Activated CD8-positive, alpha-beta memory T cell treated with anti-CD3 and anti-CD28 coated beads, Interleukin-2, amount 50 U/mL, for 4 hours (primary cell): ENCODE data around the gene CYP46A1.
"Not testable (repeated sequence)": the region's sequence is repeated elsewhere in the genome, so short reads cannot be mapped to it uniquely, and the experiment has no call there.

Source experiments
- DNase-seq: peaks from one replicate; pipeline ENCODE4 v3.0.0-alpha.2; 2020

The CYP46A1 gene

DNA sequence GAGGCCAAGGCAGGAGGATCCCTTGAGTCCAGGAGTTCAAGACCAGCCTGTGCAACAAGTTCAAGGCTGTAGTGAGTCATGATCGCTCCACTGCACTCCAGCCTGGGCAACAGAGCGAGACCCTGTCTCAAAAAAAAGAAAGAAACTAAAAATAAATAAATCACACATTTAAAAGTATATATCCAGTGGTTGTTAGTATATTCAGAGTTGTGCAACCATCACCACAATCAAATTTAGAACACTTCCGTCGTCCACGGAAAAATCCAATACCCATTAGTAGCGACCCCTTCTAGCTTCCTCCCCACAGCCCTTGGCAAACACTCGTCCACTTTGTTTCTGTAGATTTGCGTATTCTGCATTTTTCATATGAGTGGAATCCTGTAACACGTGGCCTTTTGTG is 64.4 kb downstream of the CYP46A1 start:
- no peak for DNase-seq

DNA sequence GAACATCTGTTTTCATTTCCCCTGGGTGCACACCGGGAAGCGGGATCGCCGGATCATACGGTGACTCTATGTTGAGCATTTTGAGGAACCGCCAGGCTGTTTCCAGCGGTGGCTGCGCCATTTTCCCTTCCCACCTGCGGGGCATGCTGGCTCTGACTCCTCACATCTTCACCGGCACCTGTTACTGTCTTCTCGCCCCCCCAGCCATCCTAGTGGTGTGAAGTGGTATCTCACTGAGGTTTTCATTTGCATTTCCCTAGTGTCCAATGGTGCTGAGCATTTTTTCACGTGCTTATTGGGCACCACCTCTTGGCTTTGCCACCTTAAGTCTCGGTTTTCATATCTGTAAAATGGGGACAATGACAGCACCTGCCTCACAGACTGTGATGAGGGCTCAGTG is 65.0 kb downstream of the CYP46A1 start:
- DNase-seq, result no peak

DNA sequence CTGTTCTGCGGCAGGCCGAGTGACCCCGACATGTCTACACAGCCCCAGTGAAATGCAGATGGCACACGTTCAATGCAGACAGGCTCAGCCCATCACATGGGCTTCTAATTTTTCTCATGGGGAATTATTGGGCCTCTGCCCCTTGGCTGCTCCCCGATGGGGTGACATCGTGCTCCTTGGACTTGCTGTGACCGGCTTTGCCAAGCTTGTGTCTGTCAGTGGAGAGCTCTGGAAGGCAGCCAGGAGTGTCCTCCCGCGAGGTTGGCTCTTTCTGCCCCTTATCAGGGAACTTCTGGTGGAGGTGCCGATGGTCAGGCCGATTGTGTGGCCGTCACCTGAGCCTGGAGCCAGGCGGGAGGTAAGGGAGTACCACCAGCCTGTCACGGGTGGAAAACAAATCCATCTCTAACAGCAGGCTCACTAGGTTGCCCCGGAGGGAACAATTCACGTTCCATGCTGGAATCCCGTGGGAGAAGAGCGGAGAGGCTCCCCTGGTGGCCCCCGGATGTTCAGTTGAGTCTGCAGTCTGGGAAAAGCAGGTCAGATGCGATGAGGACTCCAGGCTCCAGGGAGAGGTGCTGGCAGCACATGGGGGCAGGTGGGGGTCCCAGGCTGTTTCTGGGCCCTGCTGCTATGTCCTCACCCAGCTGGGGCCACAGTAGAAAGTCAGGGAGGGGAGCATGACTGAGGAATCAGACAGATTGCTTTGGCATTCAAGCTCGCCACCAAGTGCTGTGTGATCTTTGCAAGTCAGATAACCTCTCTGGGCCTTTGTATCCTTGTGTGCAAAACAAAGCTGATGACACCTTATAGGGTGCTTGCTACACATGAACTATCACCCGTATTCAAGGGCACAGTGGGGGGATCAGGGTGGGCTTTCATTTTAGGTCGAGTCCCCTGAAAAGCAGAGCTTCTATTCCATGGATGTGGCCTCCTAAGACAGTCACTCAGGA is 65.9 kb downstream of the CYP46A1 start:
- no peak for DNase-seq

DNA sequence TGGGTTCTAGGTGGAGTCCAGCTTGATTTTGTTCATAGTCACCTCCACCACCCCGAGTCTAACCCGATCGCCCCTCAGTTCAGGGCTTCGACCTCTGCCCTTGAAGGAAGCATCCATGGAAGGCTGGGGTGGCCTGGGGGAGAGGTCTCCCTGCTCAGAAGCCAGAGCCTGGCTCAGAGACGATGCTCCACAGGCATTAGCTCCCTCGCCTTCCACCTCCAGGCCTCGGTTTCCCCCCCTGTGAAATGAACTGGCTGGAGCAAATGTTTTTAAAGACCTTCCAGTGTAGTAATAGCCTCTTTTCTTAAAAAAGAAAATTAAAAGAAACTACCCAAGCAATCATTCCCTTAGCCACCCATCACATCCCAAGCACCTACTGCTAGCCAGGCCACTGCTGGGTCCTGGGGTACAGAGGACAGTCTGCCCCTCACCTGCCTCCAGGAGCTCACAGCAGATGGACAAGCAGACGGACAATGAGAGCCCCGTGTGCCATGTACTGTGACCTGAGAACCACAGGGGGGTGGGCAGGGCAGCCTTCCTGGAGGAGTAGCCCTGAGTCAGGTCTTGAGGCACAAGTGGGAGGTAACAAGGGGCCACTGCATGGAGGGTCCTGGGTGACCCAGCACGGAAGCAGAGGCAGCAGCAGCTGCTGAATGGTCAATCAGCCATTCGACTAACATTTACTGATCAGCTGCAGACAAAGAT is 66.8 kb downstream of the CYP46A1 start:
- DNase-seq, result no peak

DNA sequence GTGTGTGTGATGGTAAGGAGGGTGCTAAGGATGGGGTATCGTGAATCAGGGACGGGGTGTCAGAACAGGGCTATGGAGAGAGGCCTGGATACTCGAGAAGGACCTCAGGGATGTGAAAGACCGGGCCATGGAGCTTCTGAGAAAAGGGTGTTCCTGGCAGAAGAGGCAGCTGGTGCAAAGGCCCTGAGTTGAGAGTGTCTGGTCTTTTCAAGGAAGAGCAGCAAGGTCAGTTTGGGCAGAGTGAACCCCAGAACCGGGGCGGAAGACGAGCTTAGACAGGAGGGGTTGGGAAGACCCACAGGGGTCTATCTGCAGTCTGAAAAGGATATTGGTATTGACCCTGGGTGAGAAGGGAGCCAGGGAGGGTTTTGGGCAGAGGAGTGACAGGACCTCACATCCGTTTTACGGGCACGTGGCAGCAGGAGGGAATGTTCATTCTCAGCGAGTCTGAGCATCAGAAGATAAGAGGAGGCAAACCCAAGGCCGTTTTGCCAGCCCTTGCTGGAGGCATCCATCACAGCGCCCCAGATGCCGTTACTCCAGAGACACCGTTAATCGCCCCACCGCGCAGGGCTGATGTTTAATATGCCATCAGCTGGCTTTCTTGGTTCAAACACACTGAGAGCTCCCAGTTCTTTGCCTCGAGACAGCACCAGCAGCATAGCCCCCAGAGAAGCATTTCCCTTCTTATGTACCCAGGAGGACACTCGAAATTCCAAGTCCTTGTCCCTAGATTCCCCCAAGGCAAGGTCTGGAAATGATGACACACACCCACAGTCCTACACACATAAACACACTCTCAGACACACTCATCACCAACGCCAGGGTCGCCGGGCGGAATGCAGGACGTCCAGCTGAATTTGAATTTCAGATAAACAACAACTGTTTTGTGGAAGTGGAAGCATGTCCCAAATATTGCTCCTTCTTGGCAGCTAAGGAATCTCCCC is 67.7 kb downstream of the CYP46A1 start:
- no peak for DNase-seq

DNA sequence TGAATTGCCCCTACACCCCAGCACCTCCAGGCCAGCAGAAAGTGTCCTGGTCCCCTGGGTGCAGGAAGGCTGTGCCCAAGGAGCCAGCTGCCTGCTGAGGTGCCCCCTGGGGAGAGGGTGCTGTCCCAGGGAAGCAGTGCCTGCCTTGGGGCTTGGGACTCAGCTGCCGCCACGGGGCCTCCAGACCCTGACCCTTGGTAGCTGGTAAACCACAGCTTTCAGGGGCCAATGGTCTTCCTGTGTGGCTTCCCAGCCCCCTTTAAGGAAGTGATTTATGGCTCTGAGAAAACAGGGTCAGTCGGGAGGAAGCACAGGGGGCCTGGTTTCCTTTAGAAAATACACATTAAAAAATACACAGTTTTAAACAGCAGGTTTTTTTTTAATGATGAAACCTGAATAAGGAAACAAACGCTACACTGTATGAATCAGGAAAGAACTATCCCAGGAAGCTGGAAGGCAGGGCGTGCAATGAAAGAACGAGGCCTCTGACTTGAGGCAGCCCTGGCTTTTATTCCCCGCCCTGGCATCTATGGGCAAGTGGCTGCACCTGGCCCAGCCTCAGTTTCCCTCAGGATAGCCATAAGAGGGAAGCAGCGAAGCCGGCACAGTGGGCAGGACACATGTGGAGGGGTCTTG is 68.5 kb downstream of the CYP46A1 start:
- no peak for DNase-seq

DNA sequence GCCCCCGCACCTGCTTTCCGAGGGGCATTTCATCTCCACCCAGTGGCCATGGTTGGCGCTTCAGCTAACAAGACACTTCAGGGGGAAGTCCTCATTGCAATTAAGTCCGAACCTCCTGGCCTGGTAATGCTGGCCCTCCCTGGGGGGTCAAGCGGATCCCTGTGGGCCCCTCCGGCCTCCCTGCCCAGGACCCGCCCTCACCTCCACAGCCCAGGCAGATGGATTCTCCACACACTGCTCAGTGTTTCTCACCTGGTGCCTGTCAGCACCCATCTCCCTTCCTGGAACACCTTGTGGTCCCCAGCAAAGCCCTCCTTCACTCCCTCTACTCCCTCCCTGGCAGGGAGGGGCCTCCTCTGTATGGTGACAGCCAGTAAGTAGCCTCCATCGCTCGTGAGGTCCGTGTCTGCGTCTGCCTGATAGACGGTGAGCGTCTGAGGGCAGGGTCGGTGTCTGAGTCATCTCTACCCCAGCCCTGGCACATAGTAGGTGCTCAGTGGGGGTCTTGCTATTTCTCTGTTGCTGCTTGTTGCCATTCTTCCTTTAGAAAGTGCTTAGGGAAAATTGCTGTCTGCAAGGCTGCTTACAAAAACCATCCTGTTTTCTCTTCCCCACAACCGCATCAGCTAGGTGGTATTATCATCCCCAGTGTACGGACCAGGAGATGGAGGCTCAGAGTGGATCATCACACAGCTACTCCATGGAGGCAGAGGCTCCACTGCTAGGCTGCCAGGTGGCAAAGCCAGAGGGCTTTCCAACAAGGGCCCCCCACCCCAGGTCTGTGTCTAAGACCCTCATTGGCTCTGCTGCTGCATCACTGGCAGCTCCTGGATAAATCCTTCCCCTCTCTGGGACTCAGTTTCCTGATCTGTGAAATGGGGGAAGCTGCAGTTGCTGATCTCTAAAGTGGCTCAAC is 69.4 kb downstream of the CYP46A1 start:
- no peak for DNase-seq

DNA sequence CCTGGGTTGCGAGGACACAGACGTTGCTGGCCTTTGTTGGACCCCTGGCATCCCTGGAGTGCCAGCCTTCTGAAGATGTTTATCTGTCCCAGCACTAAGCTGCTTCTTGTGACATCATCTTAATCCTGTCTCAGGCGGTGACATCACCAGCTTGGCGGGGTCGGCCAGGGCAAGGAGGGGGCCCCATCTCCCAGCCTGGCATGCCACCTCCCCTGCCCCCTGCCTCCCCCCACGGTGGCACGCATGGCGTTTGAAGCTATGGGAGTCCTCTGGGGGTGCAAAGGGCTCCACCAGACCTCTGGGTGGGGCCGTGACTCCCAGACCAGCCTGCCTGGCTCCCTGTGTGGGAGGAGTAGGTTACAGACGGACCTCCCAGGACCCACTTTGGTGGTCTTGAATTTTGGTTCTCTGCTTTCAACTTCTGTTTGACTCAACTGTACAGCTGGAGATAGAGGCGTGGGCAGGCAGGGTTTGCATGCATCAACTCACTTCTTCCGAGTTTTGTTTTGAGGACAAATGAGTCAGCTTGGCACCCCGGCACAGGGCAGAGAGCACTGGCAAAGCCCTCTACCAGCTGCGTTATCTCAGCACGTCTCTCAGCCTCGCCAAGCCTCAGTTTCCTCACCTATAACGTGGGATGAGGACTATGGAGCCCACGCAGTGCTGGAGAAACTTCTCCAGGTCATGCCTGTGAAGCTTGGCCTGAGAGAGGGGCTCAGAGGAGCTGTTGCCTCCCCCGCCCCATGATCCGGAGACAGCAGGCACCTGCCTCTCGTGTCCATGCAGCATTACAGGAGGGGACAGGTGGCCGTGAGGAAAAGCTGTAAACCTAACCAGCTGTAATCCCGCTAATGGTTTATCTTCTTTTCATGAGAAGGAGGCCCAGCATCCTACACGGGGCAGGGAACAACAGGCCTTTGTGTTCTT is 70.3 kb downstream of the CYP46A1 start:
- no peak for DNase-seq

DNA sequence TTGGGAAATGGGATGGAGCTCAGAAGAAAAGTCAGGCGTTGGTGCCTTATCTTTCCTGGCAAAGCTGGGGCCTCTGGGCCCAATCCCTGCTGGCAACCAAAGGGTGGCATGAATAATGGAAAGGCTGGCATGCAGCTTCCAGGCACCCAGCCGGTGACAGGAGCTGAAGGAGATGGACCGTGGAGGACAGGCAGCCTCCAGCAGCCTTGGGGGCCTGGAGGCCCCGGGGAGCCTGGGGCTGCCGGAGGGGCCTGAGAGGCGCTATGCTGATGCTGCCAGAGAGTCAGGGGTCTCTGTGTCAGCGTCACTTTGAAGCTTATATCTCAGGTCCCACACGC is 70.9 kb downstream of the CYP46A1 start:
- DNase-seq, result no peak

DNA sequence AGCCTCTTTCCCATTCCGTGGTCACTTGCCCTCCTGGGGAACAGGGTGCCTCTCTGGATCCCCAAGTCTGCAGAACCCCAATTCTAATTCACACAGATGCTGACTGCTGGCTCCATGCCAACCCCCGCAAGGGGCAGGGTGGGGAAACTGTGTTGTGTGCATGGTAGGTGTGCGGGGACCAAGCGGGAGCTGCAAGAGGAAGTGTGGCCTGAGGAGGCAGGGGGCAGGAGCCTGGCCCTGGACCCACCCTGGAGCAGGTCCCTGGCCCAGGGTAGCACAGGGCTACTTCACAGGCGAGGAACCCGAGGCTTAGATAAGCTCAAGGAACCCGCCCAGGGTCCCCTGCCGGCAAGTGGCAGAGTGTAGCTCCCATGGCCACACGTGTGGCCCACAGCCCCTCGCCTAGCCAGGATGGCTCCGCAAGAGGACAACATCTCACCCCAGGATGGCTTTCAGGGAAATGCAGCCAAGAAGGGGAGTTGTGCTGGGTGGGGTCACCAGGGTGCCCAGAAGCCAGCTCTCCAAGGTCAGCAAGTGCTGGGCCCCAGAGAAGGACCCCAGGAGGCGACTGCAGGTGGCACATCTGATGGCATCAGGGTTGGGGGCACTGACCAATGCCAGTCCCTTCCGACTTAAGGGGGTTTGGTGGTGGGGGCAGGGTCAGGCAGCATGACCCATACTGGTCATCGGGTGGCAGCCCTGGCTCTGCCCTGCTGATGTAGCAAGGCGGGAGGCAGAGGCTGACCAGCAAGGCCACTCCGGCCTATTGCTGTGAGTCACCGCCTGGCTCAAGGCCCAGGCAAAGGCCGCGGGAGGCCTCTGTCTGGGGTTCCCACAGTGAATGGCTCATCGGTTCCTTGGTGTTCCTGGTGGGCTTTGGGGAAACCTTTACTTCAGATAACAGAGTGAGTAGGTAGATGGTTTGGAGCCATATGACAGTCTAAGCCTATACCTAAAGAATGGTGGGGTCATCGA is 71.8 kb downstream of the CYP46A1 start:
- no peak for DNase-seq

DNA sequence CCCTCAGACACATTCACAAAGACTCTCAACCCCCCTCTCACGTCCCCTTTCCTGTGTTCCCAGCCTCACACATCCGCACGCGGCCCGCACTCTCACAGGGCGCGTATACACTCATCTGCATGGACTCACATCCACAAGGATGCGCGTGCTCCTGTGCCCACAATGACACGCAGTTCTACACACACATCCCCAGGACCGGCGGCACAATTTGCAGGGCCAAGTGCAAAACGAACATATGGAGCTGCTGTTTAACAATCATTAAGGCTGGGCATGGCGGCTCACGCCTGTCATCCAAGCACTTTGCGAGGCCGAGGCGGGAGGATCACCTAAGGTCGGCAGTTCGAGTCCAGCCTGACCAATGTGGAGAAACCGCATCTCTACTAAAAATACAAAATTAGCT is 72.7 kb downstream of the CYP46A1 start:
- no peak for DNase-seq

DNA sequence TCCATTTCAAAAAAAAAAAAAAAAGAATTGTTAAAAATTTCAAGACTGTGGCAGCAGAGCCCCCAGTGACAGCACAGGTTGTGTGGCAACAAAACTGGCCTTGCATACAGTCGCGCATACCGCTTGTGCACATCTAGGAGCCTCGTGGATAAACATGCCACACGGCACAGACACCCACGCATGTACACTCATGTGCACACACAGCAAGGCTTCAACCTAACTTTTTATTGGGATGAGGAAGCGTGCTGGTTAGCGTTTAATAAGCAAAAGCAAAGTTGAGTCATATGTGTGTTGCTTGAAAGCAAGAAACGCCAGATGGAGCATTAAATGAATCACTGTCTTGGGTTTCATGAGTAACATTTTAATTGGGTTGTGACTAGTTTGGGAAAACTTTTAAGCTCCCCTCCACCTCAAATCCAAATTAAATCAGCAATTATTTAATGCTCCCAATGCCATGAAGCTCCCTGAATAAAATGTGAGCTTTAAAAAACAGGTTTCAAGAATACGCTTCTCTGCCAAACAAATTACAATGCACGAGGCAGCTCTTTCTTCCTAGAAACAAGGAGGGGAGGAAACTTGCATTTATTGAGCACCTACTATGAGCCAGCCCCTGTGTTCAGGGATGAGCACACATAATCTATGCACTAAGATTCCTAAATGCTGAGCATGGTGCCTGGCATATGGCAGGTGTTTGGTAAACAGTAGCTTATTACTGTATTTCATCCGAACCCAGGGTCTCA is 73.4 kb downstream of the CYP46A1 start:
- DNase-seq, result no peak

DNA sequence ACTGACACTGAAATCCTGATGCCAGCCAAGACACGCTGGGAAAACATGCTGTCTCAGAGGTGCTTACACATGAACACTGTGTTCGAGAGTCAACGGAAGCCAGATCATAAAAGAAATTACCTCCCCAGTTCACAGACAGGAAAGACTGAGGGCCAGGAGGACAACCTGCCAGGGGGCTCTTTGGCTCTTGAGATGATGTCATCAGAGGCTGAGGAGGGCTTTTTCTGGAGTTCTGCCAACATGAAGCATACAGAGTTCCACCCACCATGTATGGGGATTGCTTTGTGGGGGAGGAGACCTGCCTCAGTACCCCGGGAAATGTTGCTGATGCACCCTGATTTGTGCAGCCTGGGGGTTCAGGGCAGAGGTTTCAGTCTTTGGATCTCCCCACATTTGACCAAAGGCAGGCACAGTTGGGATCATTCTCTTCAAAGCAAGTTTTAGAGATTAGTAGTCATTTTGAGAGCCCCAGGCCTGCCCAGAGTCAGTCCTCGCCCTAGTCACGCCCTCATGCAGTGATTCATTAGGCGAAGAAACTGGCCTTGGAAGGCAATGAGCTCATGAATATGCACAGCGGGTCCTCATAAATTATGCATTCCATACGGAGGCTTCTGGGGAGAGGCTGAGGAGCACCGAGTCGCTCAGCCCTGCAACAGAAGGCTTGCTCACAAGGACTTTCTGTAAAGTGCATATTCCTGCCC is 74.2 kb downstream of the CYP46A1 start:
- DNase-seq, result no peak

DNA sequence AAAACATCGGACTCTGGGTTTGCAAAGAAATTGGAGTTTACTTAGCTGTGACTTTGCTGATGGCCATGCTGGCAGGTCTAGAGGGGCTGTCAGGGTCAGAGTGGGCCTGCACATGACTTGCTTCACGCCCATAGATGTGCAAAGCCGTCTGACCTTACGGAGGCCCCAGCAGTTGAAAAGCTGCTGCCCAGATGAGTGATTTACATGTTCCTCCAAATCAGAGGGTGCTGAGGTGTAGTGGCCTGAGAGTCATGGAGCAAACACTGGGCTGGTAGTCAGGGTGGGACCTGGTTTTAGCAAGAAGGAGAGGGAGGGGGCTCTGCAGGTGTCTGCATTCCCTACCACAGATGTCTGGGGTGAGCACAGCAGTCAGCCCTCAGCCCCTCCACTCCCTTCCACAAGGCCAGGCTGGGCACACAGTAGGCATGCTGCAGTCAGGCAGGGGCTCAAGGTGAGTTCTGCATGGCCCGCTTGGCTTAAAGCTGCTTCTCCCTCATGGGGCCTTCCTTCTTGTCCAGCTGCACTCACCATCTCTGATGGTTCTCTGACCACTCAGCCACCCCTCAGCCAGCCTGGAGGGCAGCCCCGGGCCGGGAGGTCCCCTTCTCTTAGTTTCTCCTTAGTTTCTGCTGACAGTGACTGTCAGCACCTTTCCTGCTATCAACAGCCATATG is 74.9 kb downstream of the CYP46A1 start:
- no peak for DNase-seq

DNA sequence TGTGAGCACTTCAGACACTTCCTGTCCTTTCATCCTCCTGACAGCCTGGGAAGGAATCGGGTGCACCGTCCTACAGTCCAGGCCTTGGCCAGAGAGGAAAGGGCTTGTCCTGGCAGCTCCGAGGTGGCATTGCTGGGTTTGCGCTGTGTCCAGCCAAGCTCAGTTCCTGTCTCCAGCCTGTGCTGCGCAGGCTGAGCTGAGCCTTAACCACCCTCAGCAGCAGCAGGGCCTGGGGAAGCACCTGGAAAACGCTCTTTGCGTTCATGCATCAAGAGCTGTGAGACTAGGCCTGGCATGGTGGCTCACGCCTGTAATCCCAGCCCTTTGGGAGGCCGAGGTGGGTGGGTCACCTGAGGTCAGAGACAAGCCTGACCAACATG is 75.4 kb downstream of the CYP46A1 start:
- no peak for DNase-seq

DNA sequence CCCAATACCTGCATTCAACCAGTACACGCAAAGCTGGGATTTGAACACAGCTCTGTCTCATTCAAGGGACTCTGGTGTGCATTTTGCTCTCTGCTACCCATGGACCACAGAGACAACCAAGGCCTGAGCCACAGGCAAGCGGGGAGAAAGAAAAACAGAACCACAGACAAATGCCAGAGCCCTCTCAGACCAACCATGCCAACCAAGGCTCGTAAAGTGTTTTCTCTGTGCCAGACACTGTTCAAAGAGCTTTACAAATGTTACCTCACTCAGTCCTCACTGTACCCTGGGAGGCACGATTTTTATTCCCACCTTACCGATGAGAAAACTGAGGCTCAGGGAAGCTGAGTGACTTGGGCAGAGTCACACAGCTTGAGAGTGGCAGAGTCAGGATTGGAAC is 76.7 kb downstream of the CYP46A1 start:
- DNase-seq, result no peak

DNA sequence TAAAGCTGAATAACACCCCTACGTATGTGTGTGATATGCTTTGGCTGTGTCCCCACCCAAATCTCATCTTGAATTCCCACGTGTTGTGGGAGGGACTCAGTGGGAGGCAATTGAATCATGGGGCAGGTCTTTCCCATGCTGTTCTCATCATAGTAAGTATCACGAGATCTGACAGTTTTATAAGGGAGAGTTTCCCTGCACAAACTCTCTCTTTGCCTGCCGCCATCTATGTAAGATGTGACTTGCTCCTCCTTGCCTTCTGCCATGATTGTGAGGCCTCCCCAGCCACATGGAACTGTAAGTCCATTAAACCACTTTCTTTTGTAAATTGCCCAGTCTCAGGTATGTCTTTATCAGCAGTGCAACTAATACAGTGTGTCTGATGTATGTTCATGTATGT is 78.8 kb downstream of the CYP46A1 start:
- DNase-seq, result not testable (repeated sequence)
